HG03139 (cell line): ENCODE results near the gene SNX27.
"Not testable (repeated sequence)": the region's sequence is repeated elsewhere in the genome, so short reads cannot be mapped to it uniquely, and the experiment has no call there.

Experiments used
- ATAC-seq: cut with Tn5 transposase; IDR thresholded peaks from one replicate; pipeline ENCODE4 v1.9.1; 2021; ENCODE audit not compliant: unreplicated experiment

The SNX27 gene

DNA sequence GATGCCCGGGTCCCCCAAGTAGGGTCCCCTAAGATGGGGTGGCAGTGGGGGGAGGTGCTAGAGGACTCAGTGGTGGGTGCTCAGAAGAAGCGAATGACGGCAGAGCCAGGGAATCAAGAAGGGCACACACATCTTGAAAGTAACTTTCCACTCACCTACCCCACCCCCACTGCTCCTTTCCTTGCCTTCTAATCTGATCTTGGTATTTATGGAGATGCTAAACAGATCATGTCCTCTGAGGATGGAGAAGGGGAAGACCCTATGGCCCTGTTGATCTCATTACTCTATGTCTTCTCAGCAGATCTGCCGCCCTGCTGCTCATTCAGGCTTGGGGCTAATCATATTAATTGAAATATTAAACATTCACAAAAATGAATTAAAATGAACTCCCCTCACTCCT, 106.8 kb downstream of the SNX27 start:
- no peak for ATAC-seq

DNA sequence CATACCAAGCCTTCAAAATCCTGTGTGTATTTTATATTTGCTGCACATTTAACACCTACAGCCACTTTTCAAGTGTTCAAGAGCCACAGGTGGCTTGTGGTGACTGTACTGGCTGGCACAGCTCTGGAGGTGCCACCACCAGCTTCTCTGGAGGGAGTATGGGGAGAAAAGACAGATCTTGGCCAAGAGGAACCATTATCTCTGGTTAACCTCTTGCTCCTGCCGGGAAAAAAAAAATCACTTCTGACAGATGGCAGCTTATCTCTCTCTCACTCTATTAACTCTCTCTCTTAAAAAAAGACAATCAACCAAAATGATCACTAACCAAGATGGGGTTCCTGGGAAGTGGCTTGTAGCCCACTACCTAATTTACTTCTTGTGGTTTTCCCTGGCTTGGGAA, 108.3 kb downstream of the SNX27 start:
- ATAC-seq: no peak

DNA sequence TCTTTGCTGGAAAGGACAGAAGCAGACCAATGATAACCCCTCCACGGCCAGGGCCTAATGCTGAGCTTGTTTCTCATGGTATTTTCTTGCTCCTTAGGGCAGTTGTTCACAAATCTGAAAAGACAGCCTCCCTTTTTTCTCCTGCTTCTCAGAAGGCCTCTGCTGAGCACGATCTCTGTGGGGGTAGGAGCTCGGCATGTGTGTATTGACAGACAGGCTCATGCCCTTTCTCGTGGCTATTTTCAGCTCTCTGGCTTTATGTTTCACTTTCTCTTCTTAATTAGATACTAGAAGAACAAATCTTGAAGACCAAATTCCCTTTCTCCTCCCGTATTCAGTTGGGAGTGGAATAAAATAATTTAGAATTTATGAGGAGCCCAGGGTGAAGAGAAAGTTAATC, 108.7 kb downstream of the SNX27 start:
- no peak for ATAC-seq

DNA sequence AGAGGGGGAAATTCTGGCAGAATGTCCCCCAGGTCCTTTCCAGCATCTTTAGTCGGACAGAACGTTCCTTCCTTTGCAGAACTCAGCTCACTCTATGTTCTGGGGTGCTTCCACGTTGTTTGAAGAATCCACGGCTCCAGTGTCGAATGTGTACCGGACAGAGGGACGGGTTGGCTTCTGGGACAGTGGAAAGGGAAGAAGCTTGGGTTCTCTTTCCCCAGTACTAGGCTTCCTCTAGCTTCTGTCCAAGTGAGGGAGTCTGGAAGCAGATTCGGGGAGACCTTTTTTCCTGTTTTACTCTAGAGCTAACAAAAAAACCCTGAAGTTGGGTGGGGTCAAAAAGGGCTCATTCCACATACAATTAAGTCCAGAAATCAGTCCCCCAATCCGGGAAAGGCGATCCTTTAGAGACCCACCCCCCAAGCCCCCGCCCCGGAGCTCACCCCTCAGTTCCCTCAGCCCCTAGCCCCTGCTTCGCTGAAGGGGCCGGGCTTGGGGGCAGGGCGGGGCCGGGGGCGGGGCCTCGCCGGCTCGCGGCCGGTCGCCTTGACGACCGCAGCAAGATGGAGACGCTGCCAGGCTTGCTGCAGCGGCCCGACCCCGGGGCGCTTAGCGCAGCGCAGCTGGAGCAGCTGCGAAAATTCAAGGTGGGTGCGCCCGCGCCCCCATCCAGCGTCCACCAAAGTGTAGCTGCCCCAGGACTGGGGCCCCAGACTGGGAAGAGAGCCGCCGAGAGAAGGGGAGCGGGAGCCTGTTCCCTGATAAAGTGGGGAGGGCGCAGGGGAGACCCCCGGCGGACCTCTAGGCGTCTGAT, 109.3 kb downstream of the SNX27 start, which contains the start of gene RIIAD1:
Gene RIIAD1 (plus strand): TSS at position 549 of the 814 bp plus-strand sequence. CDS start 15 bp downstream, at position 564.
- ATAC-seq: no peak

DNA sequence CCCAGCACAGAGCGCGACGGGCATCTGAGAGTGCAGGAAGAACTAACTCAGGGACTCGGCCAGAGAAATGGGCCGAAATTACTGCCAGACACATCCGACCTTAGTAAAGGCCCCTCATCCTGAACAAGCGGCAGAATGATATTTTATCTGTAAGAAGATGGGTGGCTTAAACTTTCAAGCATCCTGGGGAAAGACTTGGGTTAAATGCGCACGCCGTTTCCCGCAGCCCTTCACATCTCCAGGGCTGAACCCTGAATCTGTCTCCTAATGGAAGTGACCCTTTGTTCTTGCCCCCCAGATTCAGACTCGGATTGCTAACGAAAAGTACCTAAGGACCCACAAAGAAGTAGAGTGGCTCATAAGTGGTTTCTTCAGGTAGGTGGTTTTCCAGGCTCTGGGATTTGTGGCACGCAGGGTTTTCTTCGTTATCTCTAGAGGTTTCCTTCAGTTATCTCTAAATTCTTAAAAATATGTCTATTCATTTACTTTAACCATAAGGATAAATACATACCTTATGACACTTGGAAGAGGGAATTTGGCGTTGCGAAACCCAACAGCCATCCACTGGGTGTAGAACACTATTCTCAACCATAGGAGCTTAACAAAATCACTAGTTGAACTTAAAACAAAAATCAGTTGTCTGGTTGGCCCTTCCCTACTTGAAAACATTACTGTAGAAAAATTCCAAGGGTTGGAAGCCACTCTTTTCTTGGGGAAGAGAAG, 110.1 kb downstream of the SNX27 start:
- no peak for ATAC-seq

DNA sequence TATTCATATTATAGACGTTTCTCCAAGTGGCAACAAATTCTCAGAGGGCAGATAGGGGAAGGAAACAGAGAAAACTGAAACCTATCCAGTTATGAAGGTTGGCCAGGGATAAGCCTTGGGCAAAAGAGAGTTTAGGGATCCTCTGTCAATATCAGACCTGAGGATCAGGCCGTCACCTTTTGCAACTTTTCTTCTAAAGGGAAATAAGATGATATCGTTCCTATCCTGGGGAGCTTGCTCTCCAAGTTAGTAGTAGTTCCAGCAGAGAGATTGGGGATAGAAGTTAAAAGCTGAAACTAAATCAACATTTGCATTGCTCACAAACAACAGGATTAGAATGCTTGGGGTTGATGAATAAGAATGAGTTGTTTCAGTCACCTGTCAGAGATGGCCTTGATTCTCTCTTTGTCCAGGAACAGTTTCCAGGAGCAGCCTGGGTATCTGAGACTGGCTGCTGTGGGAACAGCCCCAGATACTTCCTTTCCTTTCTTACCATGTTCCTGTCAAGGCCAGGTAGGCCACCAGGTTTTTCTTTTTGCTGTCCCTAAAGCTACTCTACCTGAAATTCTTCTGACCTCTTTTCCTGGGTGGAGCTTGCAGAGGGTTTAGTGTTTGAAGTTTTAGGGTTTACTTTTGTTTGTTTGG, 112.0 kb downstream of the SNX27 start:
- no peak for ATAC-seq

DNA sequence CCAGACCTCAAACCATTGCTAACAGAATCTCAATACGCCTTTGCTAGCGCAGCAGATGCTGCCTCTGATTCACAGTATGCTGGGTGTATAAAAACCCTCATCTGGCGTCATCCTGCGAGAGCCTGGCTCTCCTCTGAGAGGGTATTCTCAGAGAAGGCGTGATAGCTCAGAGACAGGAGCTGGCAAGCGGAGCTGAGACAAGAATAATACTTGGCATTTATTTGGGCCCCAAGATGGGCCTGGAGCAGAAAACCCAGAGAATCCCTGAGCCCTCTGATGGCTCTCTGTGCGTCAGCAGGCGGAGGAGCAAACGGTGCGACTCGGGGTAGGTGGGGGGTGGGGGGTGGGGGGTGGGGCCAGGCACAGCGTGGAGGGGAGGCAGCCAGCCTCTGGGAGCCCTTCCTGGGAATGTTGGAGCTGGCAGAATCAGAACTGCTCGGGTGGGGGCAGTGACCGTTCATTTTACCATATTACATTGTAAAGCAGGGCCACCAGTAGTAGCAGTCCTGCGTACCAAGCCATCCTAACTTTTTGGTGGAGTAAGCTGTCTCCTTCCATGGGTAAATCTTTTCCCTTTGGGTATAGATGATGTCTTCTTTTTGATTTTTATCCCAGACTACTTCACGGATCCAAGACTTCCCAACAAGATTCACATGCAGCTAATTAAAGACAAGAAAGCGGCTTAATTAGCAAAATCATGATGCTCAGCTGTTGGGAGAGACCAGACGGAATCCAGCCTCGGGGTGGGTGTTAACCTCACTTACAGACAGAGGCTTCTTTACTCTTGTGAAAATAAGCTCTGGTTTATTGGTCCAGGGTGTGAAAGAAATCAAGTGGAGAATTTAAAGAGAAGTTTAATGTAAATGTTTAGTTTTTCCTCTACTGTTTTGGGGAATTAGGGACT, 116.6 kb downstream of the SNX27 start:
- no peak for ATAC-seq

DNA sequence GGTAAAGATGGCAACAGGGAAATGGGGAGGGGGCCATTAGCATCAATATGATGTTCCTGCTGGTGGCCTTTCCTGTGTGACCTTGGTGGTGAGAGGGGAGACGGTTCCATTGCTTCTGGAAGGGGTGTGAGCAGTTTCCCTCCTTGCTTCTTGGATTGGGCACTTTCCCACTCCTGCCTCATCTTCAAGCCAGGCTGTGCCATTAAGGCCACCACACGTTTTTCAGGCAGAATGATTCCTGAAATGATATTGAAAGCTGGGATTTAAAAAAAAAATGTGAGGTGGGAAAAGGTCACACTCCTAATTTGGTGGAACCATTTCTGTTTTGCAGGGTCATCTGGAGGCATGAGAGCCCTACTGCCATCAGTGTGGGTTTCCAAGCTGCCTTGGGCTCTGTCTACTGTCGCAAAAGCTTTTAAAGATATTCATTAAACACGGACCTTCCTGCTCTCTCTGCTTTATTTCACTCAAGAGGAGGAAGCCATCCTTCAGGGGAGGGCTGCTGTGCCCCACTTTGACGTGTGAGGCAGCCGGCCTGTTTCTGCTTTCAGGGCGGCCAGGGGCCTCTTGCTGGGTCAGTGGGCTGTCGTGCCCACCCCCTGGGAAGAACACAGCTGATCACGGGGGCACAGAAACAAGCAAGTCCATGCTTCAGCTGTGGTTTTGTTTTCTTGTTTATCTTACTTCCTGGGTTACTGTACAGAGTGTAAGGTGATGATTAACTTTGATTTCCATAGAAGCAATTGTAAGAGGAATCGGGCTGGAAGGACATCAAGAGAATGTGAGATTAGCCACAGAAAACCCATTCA, 117.5 kb downstream of the SNX27 start:
- ATAC-seq: no peak

DNA sequence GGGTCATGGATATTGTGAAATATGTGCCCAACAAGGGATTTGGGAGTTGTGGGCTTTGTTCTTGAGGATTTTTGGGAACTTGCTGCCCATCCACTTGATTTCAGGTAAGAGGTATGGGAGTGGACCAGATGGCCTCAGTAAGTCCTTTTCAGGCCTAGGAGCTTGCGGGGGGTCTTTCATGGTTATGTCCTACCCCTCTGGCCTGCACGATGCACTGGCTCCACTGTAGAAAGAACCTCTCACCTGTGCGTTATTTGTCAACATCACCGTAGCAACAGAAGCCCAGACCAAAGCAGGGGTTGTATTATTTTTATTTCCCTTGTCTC, 118.1 kb downstream of the SNX27 start:
- no peak for ATAC-seq

DNA sequence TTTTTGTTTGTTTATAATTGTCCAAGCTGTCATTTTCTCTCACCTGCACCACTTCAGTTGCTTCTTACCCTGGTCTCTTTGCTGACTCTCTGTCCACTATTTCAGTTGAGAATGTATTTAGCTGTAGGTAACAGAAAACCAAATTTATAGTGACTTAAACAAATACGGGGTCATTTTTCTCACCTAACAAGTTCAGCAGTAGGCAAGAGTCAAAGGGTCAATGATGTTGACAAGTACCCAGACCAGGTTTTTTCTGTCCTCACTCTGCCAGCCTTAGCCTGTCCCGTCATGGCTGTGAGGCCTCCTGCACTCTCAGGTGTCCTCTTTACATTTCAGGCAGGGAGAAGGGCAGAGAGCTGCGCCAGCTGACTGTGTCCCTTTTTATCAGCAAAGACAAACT, 121.3 kb downstream of the SNX27 start:
- no peak for ATAC-seq

DNA sequence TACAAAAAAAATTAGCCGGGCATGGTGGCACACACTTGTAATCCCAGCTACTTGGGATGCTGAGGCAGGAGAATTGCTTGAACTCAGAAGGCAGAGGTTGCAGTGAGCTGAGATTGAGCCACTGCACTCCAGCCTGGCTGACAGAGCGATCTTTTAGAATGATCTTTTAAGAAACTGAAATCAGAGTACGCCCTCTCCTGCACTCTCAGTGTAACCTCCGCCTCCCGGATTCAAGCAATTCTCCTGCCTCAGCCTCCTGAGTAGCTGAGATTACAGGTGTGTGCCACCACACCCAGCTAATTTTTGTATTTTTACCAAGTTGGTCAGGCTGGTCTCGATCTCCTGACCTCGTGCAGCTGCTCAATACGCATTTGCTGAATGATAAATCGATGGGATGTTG, 122.1 kb downstream of the SNX27 start:
- ATAC-seq: not testable (repeated sequence)

DNA sequence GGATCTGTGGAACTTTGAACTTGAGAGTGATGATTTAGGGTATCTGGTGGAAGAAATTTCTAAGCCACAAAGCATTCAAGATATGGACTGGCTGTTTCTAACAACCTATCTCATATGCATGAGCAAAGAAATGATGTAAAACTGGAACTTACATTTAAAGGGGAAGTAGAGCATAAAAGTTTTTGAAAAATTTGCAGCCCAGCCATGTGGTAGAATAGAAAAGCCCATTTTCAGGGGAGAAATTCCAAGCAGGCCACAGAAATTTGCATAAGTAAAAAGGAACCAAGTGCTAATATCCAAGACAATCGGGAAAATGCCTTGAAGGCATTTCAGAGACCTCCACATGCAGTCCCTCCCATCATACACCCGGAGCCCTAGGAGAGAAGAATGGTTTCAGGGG, 125.2 kb downstream of the SNX27 start:
- ATAC-seq: no peak

DNA sequence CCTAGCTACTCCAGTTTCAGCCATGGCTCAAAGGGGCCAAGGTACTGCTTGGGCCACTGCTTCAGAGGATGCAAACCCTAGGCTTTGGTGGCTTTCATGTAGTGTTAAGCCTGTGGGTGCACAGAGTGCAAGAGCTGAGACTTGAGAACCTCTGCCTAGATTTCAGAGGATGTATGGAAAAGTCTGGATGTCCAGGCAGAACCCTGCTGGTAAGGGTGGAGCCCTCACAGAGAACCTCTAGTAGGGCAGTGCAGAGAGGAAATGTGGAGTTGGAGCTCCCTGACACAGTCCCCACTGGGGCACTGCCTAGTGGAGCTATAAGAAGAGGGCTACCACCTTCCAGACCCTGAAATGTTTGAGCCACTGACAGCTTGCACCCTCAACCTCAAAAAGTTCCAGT, 125.6 kb downstream of the SNX27 start:
- ATAC-seq: no peak

DNA sequence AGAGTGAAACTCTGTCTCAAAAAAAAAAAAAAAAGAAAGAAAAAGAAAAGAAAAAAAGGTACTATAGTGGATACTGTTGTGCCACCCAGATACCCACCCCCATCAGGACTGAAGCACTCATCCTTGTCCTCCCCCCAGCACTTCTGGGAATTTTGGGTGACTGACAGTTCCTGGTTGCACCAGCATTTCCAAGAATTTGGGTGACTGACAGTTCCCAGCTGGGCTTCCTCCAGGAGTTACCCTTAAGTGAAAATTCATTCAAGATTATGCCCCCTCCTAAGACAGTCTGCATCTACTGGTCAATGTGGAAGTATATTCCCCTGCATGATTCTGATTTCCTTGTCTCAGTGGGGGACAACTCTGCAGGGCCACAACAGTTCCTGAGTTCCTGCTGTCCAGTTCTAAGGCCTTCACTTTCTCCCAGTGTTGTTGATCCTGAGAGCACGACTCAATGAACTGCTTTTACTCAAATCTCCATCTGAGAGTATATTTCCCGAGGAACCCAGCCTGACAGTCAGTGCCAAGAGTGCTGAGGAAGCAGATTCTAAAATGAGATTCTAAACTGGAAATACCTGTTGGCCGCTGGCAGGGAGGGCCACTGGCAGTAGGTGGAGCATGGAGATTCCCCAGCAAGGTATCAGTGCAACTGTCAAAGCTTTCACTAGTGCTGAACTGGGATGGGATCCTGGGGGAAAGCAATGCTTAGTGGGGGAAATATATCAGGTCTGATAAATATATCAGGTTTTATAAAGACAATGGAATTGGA, 127.9 kb downstream of the SNX27 start:
- no peak for ATAC-seq

DNA sequence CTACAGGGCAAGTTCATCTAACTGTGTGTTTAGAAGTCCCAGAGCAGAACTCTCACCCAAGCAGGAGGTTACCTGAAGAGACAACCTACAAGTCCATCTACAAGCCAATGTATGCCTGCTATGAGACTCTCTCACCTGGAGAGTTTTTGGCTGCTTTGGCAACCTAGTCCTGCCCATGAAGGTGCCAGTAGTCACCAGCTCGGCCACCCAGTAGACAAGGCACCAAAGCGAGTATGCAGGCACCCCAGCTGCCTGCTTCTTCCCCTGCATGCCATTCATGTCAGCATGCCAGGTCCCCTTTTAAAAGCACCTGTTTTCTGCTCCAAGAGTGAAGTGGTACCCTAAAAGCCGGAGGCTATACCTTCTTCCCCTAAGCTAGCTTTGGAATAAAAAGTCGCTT, 129.7 kb downstream of the SNX27 start:
- ATAC-seq: no peak
